Measurements from ENCODE around the gene ZNF777.

DNA sequence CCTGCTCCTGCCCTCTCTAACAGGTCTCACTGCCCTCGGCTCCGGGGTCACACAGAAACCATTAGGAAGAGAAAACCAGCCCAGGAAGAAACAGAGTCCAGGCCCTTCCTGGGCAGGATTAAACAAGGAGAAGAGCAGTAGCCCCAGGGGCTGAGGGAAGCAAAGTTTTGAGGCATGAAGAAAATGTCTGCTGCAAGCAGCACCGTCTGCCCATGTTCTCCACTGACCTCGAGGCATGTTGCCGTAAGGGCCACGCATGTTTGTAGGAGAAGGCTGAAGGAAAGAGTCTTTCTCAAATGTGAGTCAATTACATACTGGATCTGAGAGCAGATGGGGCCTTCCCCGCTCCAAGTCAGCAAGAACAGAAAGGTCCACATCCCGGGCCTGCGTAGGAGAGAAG lies 32.5 kb upstream of the ZNF777 start:
- TF ChIP-seq EZH2phosphoT487 (IDR thresholded peaks at IDR 0.05; ENCODE audit: insufficient read depth, low read depth) = no peak
- TF ChIP-seq EZH2 (IDR thresholded peaks at IDR 0.05; ENCODE audit: insufficient read depth, poor library complexity, severe bottlenecking) = no peak

All from GM23248 (cell line).